ENCODE data around the gene HIC1. TPM values are rescaled to one million over a fixed set of nuclear protein-coding genes. Genes with fewer than 3 reads are reported as not detected.

The HIC1 gene
- total RNA-seq, 1 experiment from 2014 or later, result 28.8 TPM

- DNase-seq (ENCODE audit: low read depth in 1 of 2, low spot score in 2 of 2), result peak; percentile 51 to 60
- Histone ChIP-seq H3K27ac (peak overlapping the region; percentile 47), H3K4me3 (no peak overlapping the region), H3K27me3 (replicated peaks) (no peaks in the 10 kb centered on the region), H3K36me3 (peaks cover 31% of the 10 kb centered on the region), H3K4me1 (replicated peaks) (peaks cover 62% of the 10 kb centered on the region), H3K9me3 (replicated peaks) (no peaks in the 10 kb centered on the region)
Observed at GRCh38 chr17:2075336-2076086, 20.6 kb downstream of the HIC1 start.

GRCh38 chr17:2076087-2076984 lies 21.4 kb downstream of the HIC1 start:
- Histone ChIP-seq H3K9me3 (replicated peaks) (no peaks in the 10 kb centered on the region), H3K4me3 (no peak overlapping the region), H3K4me1 (replicated peaks) (peaks cover 61% of the 10 kb centered on the region), H3K27me3 (replicated peaks) (no peaks in the 10 kb centered on the region), H3K27ac (peak overlapping the region; percentile 47), H3K36me3 (peaks cover 39% of the 10 kb centered on the region)
- DNase-seq (ENCODE audit: low read depth in 1 of 2, low spot score in 2 of 2), result peak; percentile 51 to 60

GRCh38 chr17:2077040-2077439 lies 22.1 kb downstream of the HIC1 start:
- no peak overlapping the region for H3K4me3 ChIP-seq
- DNase-seq (ENCODE audit: low read depth in 1 of 2, low spot score in 2 of 2), result no peak
- H3K27ac ChIP-seq, result no peak overlapping the region
- no peaks in the 10 kb centered on the region for H3K27me3 ChIP-seq (replicated peaks)
- peaks cover 39% of the 10 kb centered on the region for H3K36me3 ChIP-seq
- H3K9me3 ChIP-seq (replicated peaks), result no peaks in the 10 kb centered on the region
- peaks cover 61% of the 10 kb centered on the region for H3K4me1 ChIP-seq (replicated peaks)

- no peaks in the 10 kb centered on the region for H3K9me3 ChIP-seq (replicated peaks)
- peak; percentile 49 to 70 for DNase-seq (ENCODE audit: low read depth in 1 of 2, low spot score in 2 of 2)
- peaks cover 41% of the 10 kb centered on the region for H3K36me3 ChIP-seq
- H3K4me1 ChIP-seq (replicated peaks), result peaks cover 67% of the 10 kb centered on the region
- H3K4me3 ChIP-seq, result no peak overlapping the region
- no peaks in the 10 kb centered on the region for H3K27me3 ChIP-seq (replicated peaks)
- H3K27ac ChIP-seq, result peak overlapping the region; percentile 80
Observed at GRCh38 chr17:2081564-2081963, 26.7 kb downstream of the HIC1 start.

GRCh38 chr17:2082003-2082781 lies 27.3 kb downstream of the HIC1 start:
- Histone ChIP-seq H3K4me3 (no peak overlapping the region), H3K27ac (peak overlapping the region; percentile 80), H3K9me3 (replicated peaks) (no peaks in the 10 kb centered on the region), H3K4me1 (replicated peaks) (peaks cover 61% of the 10 kb centered on the region), H3K36me3 (peaks cover 35% of the 10 kb centered on the region), H3K27me3 (replicated peaks) (no peaks in the 10 kb centered on the region)
- peak; percentile 76 to 78 for DNase-seq (ENCODE audit: low read depth in 1 of 2, low spot score in 2 of 2)

- no peaks in the 10 kb centered on the region for H3K27me3 ChIP-seq (replicated peaks)
- peak overlapping the region; percentile 80 for H3K27ac ChIP-seq
- no peak overlapping the region for H3K4me3 ChIP-seq
- H3K4me1 ChIP-seq (replicated peaks), result peaks cover 68% of the 10 kb centered on the region
- no peaks in the 10 kb centered on the region for H3K9me3 ChIP-seq (replicated peaks)
- no peak for DNase-seq (ENCODE audit: low read depth in 1 of 2, low spot score in 2 of 2)
- peaks cover 21% of the 10 kb centered on the region for H3K36me3 ChIP-seq
Observed at GRCh38 chr17:2083613-2084035, 28.7 kb downstream of the HIC1 start.

- DNase-seq (ENCODE audit: low read depth in 1 of 2, low spot score in 2 of 2), result peak; percentile 65 to 71
- Histone ChIP-seq H3K36me3 (peaks cover 15% of the 10 kb centered on the region), H3K4me3 (no peak overlapping the region), H3K4me1 (replicated peaks) (peaks cover 74% of the 10 kb centered on the region), H3K27me3 (replicated peaks) (no peaks in the 10 kb centered on the region), H3K9me3 (replicated peaks) (no peaks in the 10 kb centered on the region), H3K27ac (peak overlapping the region; percentile 80)
Observed at GRCh38 chr17:2084036-2084765, 29.3 kb downstream of the HIC1 start.

- Histone ChIP-seq H3K9me3 (replicated peaks) (no peaks in the 10 kb centered on the region), H3K4me1 (replicated peaks) (peaks cover 82% of the 10 kb centered on the region), H3K27me3 (replicated peaks) (no peaks in the 10 kb centered on the region), H3K4me3 (no peak overlapping the region), H3K36me3 (peaks cover 14% of the 10 kb centered on the region), H3K27ac (peak overlapping the region; percentile 80)
- DNase-seq (ENCODE audit: low read depth in 1 of 2, low spot score in 2 of 2), result peak; percentile 68 to 69
Observed at GRCh38 chr17:2084766-2085647, 30.1 kb downstream of the HIC1 start.

GRCh38 chr17:2085648-2085949 lies 30.7 kb downstream of the HIC1 start:
- H3K4me1 ChIP-seq (replicated peaks), result peaks cover 88% of the 10 kb centered on the region
- DNase-seq (ENCODE audit: low read depth in 1 of 2, low spot score in 2 of 2), result no peak
- H3K27me3 ChIP-seq (replicated peaks), result no peaks in the 10 kb centered on the region
- H3K4me3 ChIP-seq, result no peak overlapping the region
- peak overlapping the region; percentile 80 for H3K27ac ChIP-seq
- no peaks in the 10 kb centered on the region for H3K9me3 ChIP-seq (replicated peaks)
- H3K36me3 ChIP-seq, result peaks cover 14% of the 10 kb centered on the region

GRCh38 chr17:2086306-2086705 lies 31.4 kb downstream of the HIC1 start:
- no peaks in the 10 kb centered on the region for H3K27me3 ChIP-seq (replicated peaks)
- peaks cover 88% of the 10 kb centered on the region for H3K4me1 ChIP-seq (replicated peaks)
- peaks cover 7% of the 10 kb centered on the region for H3K36me3 ChIP-seq
- H3K4me3 ChIP-seq, result no peak overlapping the region
- H3K9me3 ChIP-seq (replicated peaks), result no peaks in the 10 kb centered on the region
- no peak for DNase-seq (ENCODE audit: low read depth in 1 of 2, low spot score in 2 of 2)
- H3K27ac ChIP-seq, result no peak overlapping the region

- peaks cover 12% of the 10 kb centered on the region for H3K36me3 ChIP-seq
- DNase-seq (ENCODE audit: low read depth in 1 of 2, low spot score in 2 of 2), result no peak
Observed at GRCh38 chr17:2087597-2088211, 32.8 kb downstream of the HIC1 start.

GRCh38 chr17:2089021-2089422 lies 34.1 kb downstream of the HIC1 start:
- peak overlapping the region; percentile 83 for H3K27ac ChIP-seq
- DNase-seq (ENCODE audit: low read depth in 1 of 2, low spot score in 2 of 2), result peak in 1 of 2 experiments; percentile 66
- H3K4me3 ChIP-seq, result peak overlapping the region; percentile 25
- no peaks in the 10 kb centered on the region for H3K27me3 ChIP-seq (replicated peaks)
- H3K36me3 ChIP-seq, result 0 out of 2 replicates have a peak, but pooled peaks cover 12% of the 10 kb centered on the region
- H3K4me1 ChIP-seq (replicated peaks), result peaks cover 64% of the 10 kb centered on the region
- no peaks in the 10 kb centered on the region for H3K9me3 ChIP-seq (replicated peaks)

More at GRCh38 chr17:2087597-2088211, 32.8 kb downstream of the HIC1 start:
- H3K4me1 ChIP-seq (replicated peaks), result peaks cover 77% of the 10 kb centered on the region
- H3K9me3 ChIP-seq (replicated peaks), result no peaks in the 10 kb centered on the region
- no peaks in the 10 kb centered on the region for H3K27me3 ChIP-seq (replicated peaks)
- H3K4me3 ChIP-seq, result no peak overlapping the region
- no peak overlapping the region for H3K27ac ChIP-seq

Data from SJSA1 (cell line).